OCI-LY1 (cell line): Measurements from ENCODE around the gene SCN4B.

ENCODE experiments used
- CTCF ChIP-seq: fragments of 200-600 bp; sonication (generic), shearing (Covaris generic); IDR thresholded peaks from 2 replicates; pipeline ENCODE4 v1.5.1; 2017; ENCODE audit warnings: mild to moderate bottlenecking, antibody characterized with exemption, low read length, moderate library complexity, mixed read lengths
- EZH2 ChIP-seq: fragments of 200-600 bp; sonication (generic), shearing (Covaris generic); IDR thresholded peaks from 2 replicates; pipeline ENCODE4 v1.8.0; 2017; ENCODE audit warnings: borderline replicate concordance, mixed run types, mild to moderate bottlenecking, antibody characterized with exemption, low read length, moderate library complexity, mixed read lengths

- TF ChIP-seq CTCF (no peak), EZH2 (no peak)
These were observed 537 bp downstream of the SCN4B start for GRCh38 chr11:118152020-118152551.
